Esophagus squamous epithelium (tissue), 4 donors: ENCODE measurements around the gene MRPL21.
A peak's percentile ranks its signal among the peaks of the same experiment; 100 is the strongest.

Source experiments
- CTCF ChIP-seq, 6 experiments: fragments of 450-650 bp in 4 of 6; fragments of 200-600 bp in 2 of 6; sonication (generic) in 2 of 6; IDR thresholded peaks; one replicate each; pipeline ENCODE4 v1.5.1; 2016 to 2019; ENCODE audit warnings: antibody characterized with exemption in 6 of 6, mild to moderate bottlenecking in 4 of 6, moderate library complexity in 4 of 6
- POLR2A ChIP-seq, 4 donors: fragments of 450-650 bp; IDR thresholded peaks; one replicate each; pipeline ENCODE4 v1.6.1; 2017; ENCODE audit warnings: antibody characterized with exemption in 4 of 4, mild to moderate bottlenecking in 4 of 4, moderate library complexity in 3 of 4

DNA sequence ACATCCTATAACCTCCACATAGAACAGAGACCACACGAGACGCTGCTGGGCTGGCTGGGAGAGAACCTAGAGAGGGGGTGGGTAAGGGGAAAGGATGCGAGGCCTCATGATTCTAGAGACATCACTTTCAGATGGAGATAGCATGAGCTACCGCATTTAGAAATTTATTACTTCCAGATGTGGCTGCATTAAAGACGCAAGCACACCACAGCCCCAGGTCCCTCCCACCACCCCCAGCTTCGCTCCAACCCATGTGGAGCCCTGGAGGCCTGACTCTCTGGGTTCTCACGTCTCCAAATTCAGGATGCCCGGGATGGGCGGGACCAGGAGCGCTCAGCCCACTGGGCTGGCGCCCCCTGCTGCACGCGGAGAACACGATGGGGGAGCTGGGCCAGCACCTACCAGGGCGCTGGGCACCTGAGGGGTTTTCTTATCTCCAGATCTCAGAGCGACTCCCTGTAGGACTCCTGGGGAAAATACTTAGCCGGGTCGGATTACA, 13.6 kb downstream of the MRPL21 start:
- TF ChIP-seq CTCF (IDR thresholded peaks at IDR 0.05): peak in 3 of 6 experiments; percentile 18 to 33 (median 24)
- TF ChIP-seq POLR2A (IDR thresholded peaks at IDR 0.05): no peak
